ENCODE measurements around the gene VWA5B2.

VWA5B2 gene

GRCh38 chr3:184218814-184219213 lies 10.6 kb upstream of the VWA5B2 start:
- H3K4me3 ChIP-seq (ENCODE audit: low read depth, low read length) = no peak overlapping the region
- DNase-seq (ENCODE audit: low read depth) = no peak

- no peak for DNase-seq (ENCODE audit: low read depth)
- no peak overlapping the region for H3K4me3 ChIP-seq (ENCODE audit: low read depth, low read length)
These were observed 6.9 kb upstream of the VWA5B2 start for GRCh38 chr3:184222521-184222920.

GRCh38 chr3:184223946-184224345 lies 5.4 kb upstream of the VWA5B2 start:
- H3K4me3 ChIP-seq (ENCODE audit: low read depth, low read length) = no peak overlapping the region
- DNase-seq (ENCODE audit: low read depth) = no peak

GRCh38 chr3:184227481-184227935 lies 1.9 kb upstream of the VWA5B2 start:
- no peak for DNase-seq (ENCODE audit: low read depth)

GRCh38 chr3:184228376-184229137 lies 828 bp upstream of the VWA5B2 start:
- H3K4me3 ChIP-seq (ENCODE audit: low read depth, low read length) = no peak overlapping the region

More at GRCh38 chr3:184227481-184227935, 1.9 kb upstream of the VWA5B2 start:
- H3K4me3 ChIP-seq (ENCODE audit: low read depth, low read length) = no peak overlapping the region

GRCh38 chr3:184230081-184230602 lies 757 bp downstream of the VWA5B2 start:
- peak overlapping the region; percentile 40 for H3K4me3 ChIP-seq (ENCODE audit: low read depth, low read length)

More at GRCh38 chr3:184228376-184229137, 828 bp upstream of the VWA5B2 start:
- DNase-seq (ENCODE audit: low read depth) = no peak

GRCh38 chr3:184230603-184231528 lies 1.5 kb downstream of the VWA5B2 start:
- DNase-seq (ENCODE audit: low read depth) = no peak

More at GRCh38 chr3:184230081-184230602, 757 bp downstream of the VWA5B2 start:
- DNase-seq (ENCODE audit: low read depth) = no peak

GRCh38 chr3:184231671-184232070 lies 2.3 kb downstream of the VWA5B2 start:
- DNase-seq (ENCODE audit: low read depth) = no peak

More at GRCh38 chr3:184230603-184231528, 1.5 kb downstream of the VWA5B2 start:
- no peak overlapping the region for H3K4me3 ChIP-seq (ENCODE audit: low read depth, low read length)

GRCh38 chr3:184233127-184233843 lies 3.9 kb downstream of the VWA5B2 start:
- no peak for DNase-seq (ENCODE audit: low read depth)
- no peak overlapping the region for H3K4me3 ChIP-seq (ENCODE audit: low read depth, low read length)

More at GRCh38 chr3:184231671-184232070, 2.3 kb downstream of the VWA5B2 start:
- no peak overlapping the region for H3K4me3 ChIP-seq (ENCODE audit: low read depth, low read length)

- DNase-seq (ENCODE audit: low read depth) = peak; percentile 39
- H3K4me3 ChIP-seq (ENCODE audit: low read depth, low read length) = no peak overlapping the region
These were observed 4.8 kb downstream of the VWA5B2 start for GRCh38 chr3:184234224-184234623.

GRCh38 chr3:184234671-184235380 lies 5.4 kb downstream of the VWA5B2 start:
- H3K4me3 ChIP-seq (ENCODE audit: low read depth, low read length) = no peak overlapping the region
- no peak for DNase-seq (ENCODE audit: low read depth)

GRCh38 chr3:184235381-184236032 lies 6.1 kb downstream of the VWA5B2 start:
- H3K4me3 ChIP-seq (ENCODE audit: low read depth, low read length) = no peak overlapping the region
- no peak for DNase-seq (ENCODE audit: low read depth)

- DNase-seq (ENCODE audit: low read depth) = no peak
- no peak overlapping the region for H3K4me3 ChIP-seq (ENCODE audit: low read depth, low read length)
These were observed 6.6 kb downstream of the VWA5B2 start for GRCh38 chr3:184236033-184236410.

- H3K4me3 ChIP-seq (ENCODE audit: low read depth, low read length) = no peak overlapping the region
- no peak for DNase-seq (ENCODE audit: low read depth)
These were observed 7.3 kb downstream of the VWA5B2 start for GRCh38 chr3:184236636-184237035.

- H3K4me3 ChIP-seq (ENCODE audit: low read depth, low read length) = no peak overlapping the region
- DNase-seq (ENCODE audit: low read depth) = no peak
These were observed 7.8 kb downstream of the VWA5B2 start for GRCh38 chr3:184237211-184237610.

GRCh38 chr3:184237807-184238206 lies 8.4 kb downstream of the VWA5B2 start:
- no peak for DNase-seq (ENCODE audit: low read depth)
- no peak overlapping the region for H3K4me3 ChIP-seq (ENCODE audit: low read depth, low read length)

GRCh38 chr3:184238246-184238818 lies 8.9 kb downstream of the VWA5B2 start:
- no peak overlapping the region for H3K4me3 ChIP-seq (ENCODE audit: low read depth, low read length)
- DNase-seq (ENCODE audit: low read depth) = no peak

GRCh38 chr3:184239221-184239620 lies 9.8 kb downstream of the VWA5B2 start:
- no peak for DNase-seq (ENCODE audit: low read depth)
- no peak overlapping the region for H3K4me3 ChIP-seq (ENCODE audit: low read depth, low read length)
